Thoracic aorta (tissue), 2 donors: ENCODE data around the gene CUEDC1. TPM values are rescaled to one million over a fixed set of nuclear protein-coding genes. Genes with fewer than 3 reads are reported as not detected.

ENCODE experiments used
- ATAC-seq: fragments of 150-250 bp; one replicate; pipeline ENCODE4 v1.8.0; 2017; ENCODE audit warnings: low read depth; ENCODE audit not compliant: insufficient number of reproducible peaks, low FRiP score
- DNase-seq: peaks from one replicate; pipeline ENCODE4 v3.0.0-alpha.2; 2020; ENCODE audit warnings: low spot score
- H3K27ac ChIP-seq, 2 donors: fragments of 200-600 bp; sonication (generic); 1 replicate in 1 of 2; 2 replicates in 1 of 2; pipeline ENCODE4 v1.5.1; 2016; ENCODE audit warnings: mild to moderate bottlenecking in 2 of 2, moderate library complexity in 2 of 2
- H3K27me3 ChIP-seq: fragments of 200-600 bp; sonication (generic); replicated peaks from 2 replicates; pipeline ENCODE4 v1.6.0; 2016; ENCODE audit warnings: mild to moderate bottlenecking; ENCODE audit not compliant: insufficient read depth
- H3K36me3 ChIP-seq: fragments of 200-600 bp; sonication (generic); one replicate; pipeline ENCODE4 v1.5.1; 2016
- H3K4me1 ChIP-seq, 2 donors: fragments of 200-600 bp; sonication (generic); 1 replicate in 1 of 2; 2 replicates in 1 of 2; pipeline versions ENCODE4 v1.5.1 to v1.6.0; 2016; ENCODE audit warnings: low read depth in 2 of 2, mild to moderate bottlenecking in 1 of 2; ENCODE audit not compliant: control insufficient read depth in 1 of 2
- H3K4me3 ChIP-seq: fragments of 200-600 bp; sonication (generic); 2 replicates; pipeline ENCODE4 v1.5.1; 2016; ENCODE audit warnings: mild to moderate bottlenecking
- H3K9me3 ChIP-seq: fragments of 200-600 bp; sonication (generic); 2 replicates; pipeline ENCODE4 v1.5.1; 2016
- total RNA-seq, 2 donors: library from RNA; depleted of rRNA; stranded (reverse); fragments of >200 nt; gene quantifications; one replicate each; pipeline versions ENCODE4 v1.1.0 to v1.2.3, GENCODE V29; 2016
- TF ChIP-seq, protein P1 (sequence below): fragments of 200-600 bp; sonication (generic); IDR thresholded peaks from one replicate; pipeline ENCODE4 v1.5.1; 2019; ENCODE audit warnings: antibody characterized with exemption

The CUEDC1 gene
- total RNA-seq, 2 donors from 2014 or later, result 32.7 to 93.1 TPM

DNA sequence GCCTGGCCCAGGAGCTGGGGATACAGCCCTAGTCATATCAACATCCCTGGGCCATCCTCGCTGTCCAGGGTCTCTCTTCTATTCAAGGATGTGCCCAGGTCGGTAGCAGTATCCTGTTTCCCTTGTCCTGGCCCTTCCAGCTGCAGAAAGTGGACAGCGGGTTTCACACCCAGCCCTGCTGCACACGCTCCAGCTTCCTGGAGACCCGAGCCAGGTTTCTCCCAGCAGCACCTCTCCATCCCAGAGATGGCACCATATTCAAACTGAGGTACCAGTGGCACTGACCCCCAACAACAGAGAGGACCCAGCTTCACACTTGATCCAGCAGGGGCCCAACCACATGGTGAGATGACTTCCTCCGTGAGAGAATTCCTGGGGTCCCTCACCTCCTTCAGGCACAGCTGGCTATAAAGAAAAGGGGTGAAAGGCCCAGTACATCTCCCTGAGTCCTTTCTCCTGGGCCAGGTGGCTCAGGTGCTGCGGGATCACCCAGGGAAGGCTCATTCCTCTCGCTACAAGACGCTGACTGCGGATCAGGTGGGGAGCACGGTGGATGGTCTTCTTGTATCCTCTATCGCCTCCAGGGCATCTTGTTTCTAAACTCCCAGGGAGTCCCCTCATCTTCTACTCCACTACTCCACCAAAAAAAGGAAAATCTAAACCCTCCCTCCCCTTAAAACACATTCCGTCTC is 1.4 kb downstream of the CUEDC1 start:
- no peak for ATAC-seq
- peak overlapping the region; percentile 95 to 96 for H3K27ac ChIP-seq
- no peak for DNase-seq
- no peaks in the 10 kb centered on the region for H3K9me3 ChIP-seq
- H3K36me3 ChIP-seq, result no peaks in the 10 kb centered on the region
- no peaks in the 10 kb centered on the region for H3K27me3 ChIP-seq
- TF ChIP-seq, protein P1, sequence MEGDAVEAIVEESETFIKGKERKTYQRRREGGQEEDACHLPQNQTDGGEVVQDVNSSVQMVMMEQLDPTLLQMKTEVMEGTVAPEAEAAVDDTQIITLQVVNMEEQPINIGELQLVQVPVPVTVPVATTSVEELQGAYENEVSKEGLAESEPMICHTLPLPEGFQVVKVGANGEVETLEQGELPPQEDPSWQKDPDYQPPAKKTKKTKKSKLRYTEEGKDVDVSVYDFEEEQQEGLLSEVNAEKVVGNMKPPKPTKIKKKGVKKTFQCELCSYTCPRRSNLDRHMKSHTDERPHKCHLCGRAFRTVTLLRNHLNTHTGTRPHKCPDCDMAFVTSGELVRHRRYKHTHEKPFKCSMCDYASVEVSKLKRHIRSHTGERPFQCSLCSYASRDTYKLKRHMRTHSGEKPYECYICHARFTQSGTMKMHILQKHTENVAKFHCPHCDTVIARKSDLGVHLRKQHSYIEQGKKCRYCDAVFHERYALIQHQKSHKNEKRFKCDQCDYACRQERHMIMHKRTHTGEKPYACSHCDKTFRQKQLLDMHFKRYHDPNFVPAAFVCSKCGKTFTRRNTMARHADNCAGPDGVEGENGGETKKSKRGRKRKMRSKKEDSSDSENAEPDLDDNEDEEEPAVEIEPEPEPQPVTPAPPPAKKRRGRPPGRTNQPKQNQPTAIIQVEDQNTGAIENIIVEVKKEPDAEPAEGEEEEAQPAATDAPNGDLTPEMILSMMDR, result no peak
- H3K4me1 ChIP-seq, result peaks cover 21 to 60% of the 10 kb centered on the region in 2 donors
- peak overlapping the region; percentile 89 for H3K4me3 ChIP-seq

DNA sequence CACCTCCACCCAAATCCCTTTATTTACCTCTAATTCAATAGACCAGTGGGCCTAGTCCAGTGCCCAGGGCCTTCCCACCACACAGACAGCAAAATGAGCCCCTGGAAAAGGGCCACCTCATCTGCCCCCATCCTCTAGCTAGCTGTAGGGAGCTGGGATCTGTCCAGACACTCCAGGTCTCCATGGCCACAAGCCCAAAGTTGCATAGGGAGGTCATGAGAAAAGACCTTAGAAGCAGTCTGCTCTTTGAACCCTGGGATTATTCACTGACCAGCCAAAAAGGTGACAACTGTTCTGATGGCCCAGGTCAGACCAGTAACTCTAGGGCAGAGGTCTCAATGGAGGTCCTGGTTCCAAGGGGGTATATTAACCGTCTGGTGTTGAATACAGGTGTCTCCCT is 2.0 kb downstream of the CUEDC1 start:
- H3K4me3 ChIP-seq, result no peak overlapping the region
- no peak for DNase-seq
- TF ChIP-seq, protein P1, result no peak

DNA sequence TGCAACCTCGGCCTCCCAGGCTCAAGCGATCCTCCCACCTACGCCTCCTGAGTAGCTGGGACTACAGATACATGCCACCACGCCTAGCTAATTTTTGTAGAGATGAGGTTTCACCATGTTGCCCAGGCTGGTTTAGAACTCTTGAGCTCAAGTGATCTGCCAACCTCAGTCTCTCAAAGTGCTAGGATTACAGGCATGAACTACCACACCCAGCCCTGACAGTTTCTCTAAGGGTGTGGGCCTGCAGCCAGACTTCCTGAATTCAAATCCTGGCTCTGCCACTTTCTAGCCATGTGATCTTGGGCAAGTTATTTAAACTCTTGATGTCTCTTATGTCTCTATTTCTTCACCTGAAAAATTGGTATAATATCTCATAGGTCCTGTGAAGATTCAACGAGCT is 5.6 kb downstream of the CUEDC1 start:
- Histone ChIP-seq H3K27ac (peak overlapping the region in 1 of 2 donors; percentile 74), H3K4me3 (no peak overlapping the region), H3K27me3 (no peaks in the 10 kb centered on the region), H3K9me3 (no peaks in the 10 kb centered on the region), H3K4me1 (peaks cover 42 to 84% of the 10 kb centered on the region in 2 donors), H3K36me3 (no peaks in the 10 kb centered on the region)
- TF ChIP-seq, protein P1, result no peak
- no peak for DNase-seq
- no peak for ATAC-seq

More for the DNA sequence above, 2.0 kb downstream of the CUEDC1 start:
- H3K9me3 ChIP-seq, result no peaks in the 10 kb centered on the region
- no peaks in the 10 kb centered on the region for H3K36me3 ChIP-seq
- H3K27me3 ChIP-seq, result no peaks in the 10 kb centered on the region
- no peak for ATAC-seq
- H3K27ac ChIP-seq, result peak overlapping the region; percentile 95 to 96
- peaks cover 27 to 67% of the 10 kb centered on the region in 2 donors for H3K4me1 ChIP-seq

DNA sequence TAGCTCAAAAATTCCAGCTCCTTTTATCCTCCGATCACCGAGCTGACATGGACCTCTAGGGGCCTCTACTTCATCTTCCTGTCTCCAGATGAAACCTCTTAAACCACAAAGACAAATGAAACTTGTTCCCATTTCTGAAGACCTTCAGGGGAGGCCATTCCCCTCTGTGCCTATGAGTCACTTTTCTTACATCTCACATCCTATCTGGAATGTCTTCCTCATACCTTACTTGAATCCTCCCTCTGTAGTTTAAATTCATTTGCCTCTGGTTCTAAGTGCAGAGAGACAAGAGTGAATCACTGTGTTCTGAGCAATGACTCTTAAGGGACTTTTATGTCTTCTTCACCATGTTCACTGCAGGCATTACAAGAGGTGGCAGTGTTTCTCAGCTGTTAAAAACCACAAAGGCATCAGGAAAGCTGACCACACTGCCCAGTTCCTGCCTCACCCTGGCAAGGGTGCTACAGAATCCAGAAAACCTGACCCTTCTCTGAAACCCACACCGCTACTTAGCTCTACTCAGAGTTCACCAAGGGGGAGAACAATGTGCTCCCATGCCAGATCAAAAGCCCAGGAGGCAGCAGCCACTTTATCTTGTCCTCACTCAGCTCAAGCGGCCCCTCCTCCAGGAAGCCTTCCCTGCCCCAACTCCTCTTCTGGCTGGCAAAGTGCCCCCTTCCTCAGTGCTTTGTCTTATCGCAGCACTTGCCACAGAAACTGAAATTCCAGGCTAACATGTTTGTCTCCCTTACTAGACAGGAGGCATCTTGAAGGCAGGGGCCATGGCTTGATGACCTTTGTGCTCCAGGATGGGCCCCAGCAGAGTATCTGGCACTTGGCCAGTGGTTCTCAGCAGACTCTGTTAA is 6.4 kb downstream of the CUEDC1 start:
- TF ChIP-seq, protein P1, result no peak
- no peaks in the 10 kb centered on the region for H3K9me3 ChIP-seq
- H3K27ac ChIP-seq, result peak overlapping the region; percentile 48 to 74
- no peak overlapping the region for H3K4me3 ChIP-seq
- H3K27me3 ChIP-seq, result no peaks in the 10 kb centered on the region
- no peak for ATAC-seq
- no peak for DNase-seq
- no peaks in the 10 kb centered on the region for H3K36me3 ChIP-seq
- peaks cover 42 to 80% of the 10 kb centered on the region in 2 donors for H3K4me1 ChIP-seq

DNA sequence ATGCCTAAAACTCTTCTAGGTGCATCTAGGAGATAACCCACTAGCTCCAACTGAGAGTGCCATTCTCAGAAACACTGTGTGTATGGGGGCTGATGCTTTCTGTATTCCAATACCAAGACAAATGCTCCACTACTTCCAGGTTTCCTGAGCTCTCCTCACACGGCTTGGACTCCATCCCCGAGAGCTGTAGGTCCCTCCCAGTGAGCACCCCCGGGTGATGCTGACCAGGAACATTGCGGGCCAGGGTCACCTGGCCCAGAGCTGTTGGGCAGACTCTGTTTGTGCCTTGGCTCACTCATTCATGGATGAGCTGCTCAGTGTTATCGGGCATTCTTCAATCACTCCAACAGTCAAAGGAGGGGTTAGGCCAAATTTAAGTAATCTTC is 7.0 kb downstream of the CUEDC1 start:
- no peaks in the 10 kb centered on the region for H3K9me3 ChIP-seq
- peak overlapping the region; percentile 48 to 74 for H3K27ac ChIP-seq
- H3K4me3 ChIP-seq, result no peak overlapping the region
- peaks cover 47 to 74% of the 10 kb centered on the region in 2 donors for H3K4me1 ChIP-seq
- ATAC-seq (no peak), DNase-seq (no peak)
- H3K27me3 ChIP-seq, result no peaks in the 10 kb centered on the region
- no peaks in the 10 kb centered on the region for H3K36me3 ChIP-seq
- TF ChIP-seq, protein P1, result no peak
